ENCODE data around the gene TESK2. TPM values are rescaled to one million over a fixed set of nuclear protein-coding genes. Genes with fewer than 3 reads are reported as not detected.

Gene TESK2
- total RNA-seq, 1 experiment from 2014 or later = 5.0 TPM

GRCh38 chr1:45510036-45510971 is 19.3 kb upstream of the TESK2 start:
- ChIA-PET POLR2A (interaction anchor here (0.7 to 6.1 kb wide), 3 partner anchors 9 to 60 kb away, joined by 3 to 61 read pairs (median 3); partner anchors contain the start of gene PRDX1), CTCF (interaction anchor here (1.7 to 3.8 kb wide), 2 partner anchors 13 to 59 kb away, joined by 4 to 28 read pairs; no protein-coding TSS in a partner anchor), RAD21 (ENCODE audit: low non-redundant PET in 1 of 2, low total read pairs in 2 of 2, uncharacterized antibody in 2 of 2, unreplicated experiment in 2 of 2) (no interaction called here)
- no peaks in the 10 kb centered on the region for H3K27me3 ChIP-seq (ENCODE audit: insufficient read depth, low read length)
- peaks cover 10% of the 10 kb centered on the region for H4K20me1 ChIP-seq (ENCODE audit: insufficient read depth)
- intact Hi-C loops (cut with micrococcal nuclease) = no loop called here
- no peaks in the 10 kb centered on the region for H3K9me2 ChIP-seq (ENCODE audit: insufficient read depth)
- BruUV-seq (replicated peaks) = TSS peak; percentile 31
- no peak overlapping the region for H3K4me3 ChIP-seq (replicated peaks in 1 of 2; ENCODE audit: low read depth in 1 of 2, low read length in 2 of 2)
- H3K4me1 ChIP-seq (ENCODE audit: control insufficient read depth in 1 of 2, insufficient read depth in 2 of 2, low read length in 2 of 2) = no peaks in the 10 kb centered on the region
- H3K27ac ChIP-seq (ENCODE audit: low read depth, low read length) = no peak overlapping the region; the same call in 1 of the 2 replicates
- no peaks in the 10 kb centered on the region for H3K9me3 ChIP-seq (ENCODE audit: control insufficient read depth in 1 of 2, insufficient read depth in 1 of 2, low read depth in 1 of 2, low read length in 2 of 2)
- ATAC-seq (no peak), DNase-seq (ENCODE audit: low read depth, low spot score) (no peak)
- TF ChIP-seq ZNF274 (IDR thresholded peaks at IDR 0.05; ENCODE audit: low read depth, low read length) = no peak
- no peak for TF ChIP-seq TCF7L2 (IDR thresholded peaks at IDR 0.05; ENCODE audit: borderline replicate concordance, extremely low read depth, insufficient read depth, insufficient read length)
- peak; percentile 25 for TF ChIP-seq POLR2AphosphoS5 (IDR thresholded peaks at IDR 0.05; ENCODE audit: low read depth, low read length)
- H3K9ac ChIP-seq (ENCODE audit: low read length) = no peak overlapping the region
- peaks cover 32% of the 10 kb centered on the region for H3K79me2 ChIP-seq (ENCODE audit: insufficient read depth, low read length)
- H3K36me3 ChIP-seq (ENCODE audit: control insufficient read depth in 1 of 2, insufficient read depth in 2 of 2, low read length in 2 of 2) = peaks cover 37 to 50% of the 10 kb centered on the region in 2 experiments
- no peak overlapping the region for H2AFZ ChIP-seq (ENCODE audit: low read depth, low read length, poor library complexity, severe bottlenecking)
- H3K4me2 ChIP-seq (ENCODE audit: low read length) = no peak overlapping the region

DNA sequence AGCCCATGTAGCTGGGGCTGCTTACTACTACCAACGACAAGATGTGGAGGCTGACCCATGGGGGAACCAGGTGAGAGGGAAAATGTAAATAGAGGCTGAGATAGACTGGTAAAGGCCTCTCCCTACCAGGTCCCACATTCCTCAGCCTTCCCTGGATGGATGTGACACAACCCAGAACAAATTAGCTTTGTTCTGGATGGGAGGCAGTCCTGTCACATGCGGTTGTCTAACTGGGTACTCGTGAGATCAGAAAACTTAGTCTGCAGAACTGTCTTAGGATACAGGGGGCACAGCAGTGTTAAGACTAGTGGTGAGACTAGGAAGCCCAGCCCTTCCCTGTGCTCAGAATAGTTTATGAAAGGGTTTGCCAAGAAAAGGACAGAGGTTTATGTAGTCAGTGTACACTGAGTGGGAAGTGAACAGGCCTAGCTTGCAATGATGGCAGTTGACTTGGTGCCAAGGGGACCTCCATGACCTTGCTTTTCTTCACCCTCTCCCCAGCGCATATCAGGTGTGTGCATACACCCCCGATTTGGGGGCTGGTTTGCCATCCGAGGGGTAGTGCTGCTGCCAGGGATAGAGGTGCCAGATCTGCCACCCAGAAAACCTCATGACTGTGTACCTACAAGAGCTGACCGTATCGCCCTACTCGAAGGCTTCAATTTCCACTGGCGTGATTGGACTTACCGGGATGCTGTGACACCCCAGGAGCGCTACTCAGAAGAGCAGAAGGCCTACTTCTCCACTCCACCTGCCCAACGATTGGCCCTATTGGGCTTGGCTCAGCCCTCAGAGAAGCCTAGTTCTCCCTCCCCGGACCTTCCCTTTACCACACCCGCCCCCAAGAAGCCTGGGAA is 17.6 kb upstream of the TESK2 start:
- no peaks in the 10 kb centered on the region for H3K4me1 ChIP-seq (ENCODE audit: control insufficient read depth in 1 of 2, insufficient read depth in 2 of 2, low read length in 2 of 2)
- 0 out of 2 replicates have a peak overlapping the region, but pooled peaks have one; percentile 10 for H3K27ac ChIP-seq (ENCODE audit: low read depth, low read length)
- no peak overlapping the region for H3K4me3 ChIP-seq (replicated peaks in 1 of 2; ENCODE audit: low read depth in 1 of 2, low read length in 2 of 2)
- DNase-seq (ENCODE audit: low read depth, low spot score) = no peak
- H3K36me3 ChIP-seq (ENCODE audit: control insufficient read depth in 1 of 2, insufficient read depth in 2 of 2, low read length in 2 of 2) = peaks cover 27 to 37% of the 10 kb centered on the region in 2 experiments
- POLR2A ChIA-PET = interaction anchor here (6.1 kb wide), 1 partner anchor 13 kb away, joined by 61 read pairs; the partner anchor contains the start of gene PRDX1
- CTCF ChIA-PET = no interaction called here
- peak; percentile 56 for ATAC-seq
- H3K9me2 ChIP-seq (ENCODE audit: insufficient read depth) = no peaks in the 10 kb centered on the region
- peaks cover 10% of the 10 kb centered on the region for H4K20me1 ChIP-seq (ENCODE audit: insufficient read depth)
- intact Hi-C loops (cut with micrococcal nuclease) = no loop called here
- RAD21 ChIA-PET (ENCODE audit: low non-redundant PET in 1 of 2, low total read pairs in 2 of 2, uncharacterized antibody in 2 of 2, unreplicated experiment in 2 of 2) = no interaction called here
- no peak overlapping the region for H3K9ac ChIP-seq (ENCODE audit: low read length)
- no peak overlapping the region for H2AFZ ChIP-seq (ENCODE audit: low read depth, low read length, poor library complexity, severe bottlenecking)
- no TSS peak for BruUV-seq (replicated peaks)
- peaks cover 15% of the 10 kb centered on the region; the same call in 1 of the 2 replicates for H3K79me2 ChIP-seq (ENCODE audit: insufficient read depth, low read length)
- H3K9me3 ChIP-seq (ENCODE audit: control insufficient read depth in 1 of 2, insufficient read depth in 1 of 2, low read depth in 1 of 2, low read length in 2 of 2) = no peaks in the 10 kb centered on the region
- no peak overlapping the region for H3K4me2 ChIP-seq (ENCODE audit: low read length)
- no peaks in the 10 kb centered on the region for H3K27me3 ChIP-seq (ENCODE audit: insufficient read depth, low read length)
- TF ChIP-seq POLR2AphosphoS5 (IDR thresholded peaks at IDR 0.05; ENCODE audit: low read depth, low read length) = peak; percentile 70
- no peak for TF ChIP-seq RAD21 (IDR thresholded peaks at IDR 0.05; ENCODE audit: low read depth)
- TF ChIP-seq, protein P1, sequence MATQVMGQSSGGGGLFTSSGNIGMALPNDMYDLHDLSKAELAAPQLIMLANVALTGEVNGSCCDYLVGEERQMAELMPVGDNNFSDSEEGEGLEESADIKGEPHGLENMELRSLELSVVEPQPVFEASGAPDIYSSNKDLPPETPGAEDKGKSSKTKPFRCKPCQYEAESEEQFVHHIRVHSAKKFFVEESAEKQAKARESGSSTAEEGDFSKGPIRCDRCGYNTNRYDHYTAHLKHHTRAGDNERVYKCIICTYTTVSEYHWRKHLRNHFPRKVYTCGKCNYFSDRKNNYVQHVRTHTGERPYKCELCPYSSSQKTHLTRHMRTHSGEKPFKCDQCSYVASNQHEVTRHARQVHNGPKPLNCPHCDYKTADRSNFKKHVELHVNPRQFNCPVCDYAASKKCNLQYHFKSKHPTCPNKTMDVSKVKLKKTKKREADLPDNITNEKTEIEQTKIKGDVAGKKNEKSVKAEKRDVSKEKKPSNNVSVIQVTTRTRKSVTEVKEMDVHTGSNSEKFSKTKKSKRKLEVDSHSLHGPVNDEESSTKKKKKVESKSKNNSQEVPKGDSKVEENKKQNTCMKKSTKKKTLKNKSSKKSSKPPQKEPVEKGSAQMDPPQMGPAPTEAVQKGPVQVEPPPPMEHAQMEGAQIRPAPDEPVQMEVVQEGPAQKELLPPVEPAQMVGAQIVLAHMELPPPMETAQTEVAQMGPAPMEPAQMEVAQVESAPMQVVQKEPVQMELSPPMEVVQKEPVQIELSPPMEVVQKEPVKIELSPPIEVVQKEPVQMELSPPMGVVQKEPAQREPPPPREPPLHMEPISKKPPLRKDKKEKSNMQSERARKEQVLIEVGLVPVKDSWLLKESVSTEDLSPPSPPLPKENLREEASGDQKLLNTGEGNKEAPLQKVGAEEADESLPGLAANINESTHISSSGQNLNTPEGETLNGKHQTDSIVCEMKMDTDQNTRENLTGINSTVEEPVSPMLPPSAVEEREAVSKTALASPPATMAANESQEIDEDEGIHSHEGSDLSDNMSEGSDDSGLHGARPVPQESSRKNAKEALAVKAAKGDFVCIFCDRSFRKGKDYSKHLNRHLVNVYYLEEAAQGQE (IDR thresholded peaks at IDR 0.05; ENCODE audit: low read depth) = no peak
- no peak for TF ChIP-seq EZH2 (IDR thresholded peaks at IDR 0.05)
- no peak for TF ChIP-seq ELF1 (IDR thresholded peaks at IDR 0.05; ENCODE audit: borderline replicate concordance, low read depth)
- no peak for TF ChIP-seq JUND (IDR thresholded peaks at IDR 0.05)
- no peak for TF ChIP-seq SRF (IDR thresholded peaks at IDR 0.05; ENCODE audit: low read depth)
- no peak for TF ChIP-seq SP1 (IDR thresholded peaks at IDR 0.05; ENCODE audit: low read depth)
- no peak for TF ChIP-seq FOSL1 (IDR thresholded peaks at IDR 0.05; ENCODE audit: low read depth)
- no peak for TF ChIP-seq POLR2A (IDR thresholded peaks at IDR 0.05; ENCODE audit: borderline replicate concordance, extremely low read depth, insufficient read depth, insufficient read length)
